H1 (cell line): ENCODE data around the gene RFPL1. TPM values are rescaled to one million over a fixed set of nuclear protein-coding genes. Genes with fewer than 3 reads are reported as not detected.

ENCODE experiments used
- CTCF ChIA-PET: fragments of 300-600 bp; sonication (Branson Sonifier 250); formaldehyde crosslinking; loops from one replicate; lab custom pipeline; 2021; ENCODE audit not compliant: partially characterized antibody; lab: Charles Lee
- POLR2A ChIA-PET: fragments of 300-600 bp; sonication (Branson Sonifier 250); formaldehyde crosslinking; loops from one replicate; lab custom pipeline; 2021; ENCODE audit warnings: inconsistent platforms; ENCODE audit not compliant: partially characterized antibody; lab: Charles Lee
- DNase-seq, 2 experiments: peaks; one replicate each; pipeline versions ENCODE4 v3.0.0 to v3.0.0-alpha.2; 2010 to 2022; ENCODE audit warnings: low spot score in 2 of 2, low read depth in 1 of 2, mixed read lengths in 1 of 2
- FAIRE-seq: peaks from 2 replicates; lab custom pipeline; 2011; peaks lifted over from hg19 to GRCh38; lab: Jason Lieb, UNC
- H2AFZ ChIP-seq: 2 replicates; pipeline ENCODE4 v1.8.1; 2012; ENCODE audit warnings: low read length, inconsistent platforms
- H2AK5ac ChIP-seq: 2 replicates; pipeline ENCODE4 v1.6.1; 2013; ENCODE audit warnings: low read depth, low read length
- H2BK120ac ChIP-seq: replicated peaks from 2 replicates; pipeline ENCODE3; 2013; ENCODE audit warnings: low read depth, low read length, inconsistent platforms
- H2BK12ac ChIP-seq: 2 replicates; pipeline ENCODE4 v1.6.1; 2013; ENCODE audit warnings: low read depth, low read length
- H2BK15ac ChIP-seq: 2 replicates; pipeline ENCODE4 v1.6.1; 2013; ENCODE audit warnings: low read length
- H2BK20ac ChIP-seq: 2 replicates; pipeline ENCODE4 v1.6.1; 2013; ENCODE audit warnings: low read length
- H2BK5ac ChIP-seq: 2 replicates; pipeline ENCODE4 v1.6.1; 2013; ENCODE audit warnings: low read depth, low read length
- H3K14ac ChIP-seq: 2 replicates; pipeline ENCODE4 v1.6.1; 2013; ENCODE audit warnings: inconsistent platforms; ENCODE audit not compliant: insufficient read length
- H3K18ac ChIP-seq: 2 replicates; pipeline ENCODE4 v1.6.1; 2013; ENCODE audit warnings: low read length; ENCODE audit errors: extremely low read depth
- H3K23ac ChIP-seq: 2 replicates; pipeline ENCODE4 v1.6.1; 2013; ENCODE audit warnings: inconsistent platforms; ENCODE audit not compliant: insufficient read length
- H3K23me2 ChIP-seq: 2 replicates; pipeline ENCODE4 v1.6.1; 2013; ENCODE audit warnings: low read depth, low read length
- H3K27ac ChIP-seq: 2 replicates; pipeline ENCODE4 v1.6.1; 2011; ENCODE audit warnings: low read depth, low read length, inconsistent platforms
- H3K27me3 ChIP-seq, 4 experiments: replicated peaks in 1 of 4; 1 replicate in 1 of 4; 2 replicates in 3 of 4; pipeline versions ENCODE4 v1.6.1 to v1.8.1; 2011 to 2013; ENCODE audit warnings: low read length in 3 of 4, mild to moderate bottlenecking in 3 of 4, inconsistent platforms in 2 of 4, mixed read lengths in 2 of 4, moderate library complexity in 1 of 4; ENCODE audit not compliant: control insufficient read depth in 3 of 4, insufficient read depth in 3 of 4; ENCODE audit errors: extremely low read depth in 1 of 4
- H3K36me3 ChIP-seq, 4 experiments: 2 replicates each; pipeline versions ENCODE4 v1.6.1 to v1.8.1; 2011 to 2013; ENCODE audit warnings: mild to moderate bottlenecking in 4 of 4, low read length in 3 of 4, moderate library complexity in 2 of 4, control low read depth in 1 of 4, inconsistent platforms in 1 of 4; ENCODE audit not compliant: insufficient read depth in 4 of 4, control insufficient read depth in 2 of 4
- H3K4ac ChIP-seq: replicated peaks from 2 replicates; pipeline ENCODE3; 2013; ENCODE audit warnings: low read length, low read depth, mixed read lengths, inconsistent platforms; ENCODE audit not compliant: insufficient read length
- H3K4me1 ChIP-seq, 4 experiments: replicated peaks in 1 of 4; 1 replicate in 1 of 4; 2 replicates in 3 of 4; pipeline versions ENCODE4 v1.6.1 to v1.8.1; 2011 to 2013; ENCODE audit warnings: low read length in 3 of 4, inconsistent platforms in 2 of 4, mixed read lengths in 1 of 4; ENCODE audit not compliant: insufficient read depth in 4 of 4, control insufficient read depth in 3 of 4
- H3K4me2 ChIP-seq, 2 experiments: 2 replicates each; pipeline versions ENCODE4 v1.6.1 to v1.8.1; 2011 to 2013; ENCODE audit warnings: low read depth in 2 of 2, low read length in 2 of 2, control low read depth in 1 of 2, inconsistent platforms in 1 of 2, mild to moderate bottlenecking in 1 of 2; ENCODE audit not compliant: insufficient read depth in 1 of 2
- H3K4me3 ChIP-seq, 4 experiments: fragments of 200-600, 300-600 bp in 1 of 4; sonication (generic), shearing (Covaris generic), sonication (Bioruptor Twin) in 1 of 4; 2 replicates each; pipeline versions ENCODE4 v1.5.1 to v1.8.1; 2011 to 2016; ENCODE audit warnings: low read length in 4 of 4, low read depth in 3 of 4, control low read depth in 2 of 4, inconsistent platforms in 2 of 4, mild to moderate bottlenecking in 2 of 4, mixed read lengths in 1 of 4, moderate library complexity in 1 of 4; ENCODE audit not compliant: insufficient read depth in 2 of 4; ENCODE audit errors: extremely low read depth in 1 of 4
- H3K56ac ChIP-seq: replicated peaks from 2 replicates; pipeline ENCODE3; 2013; ENCODE audit warnings: low read depth, mild to moderate bottlenecking, mixed read lengths, low read length, inconsistent platforms; ENCODE audit not compliant: insufficient read length
- H3K79me1 ChIP-seq: 2 replicates; pipeline ENCODE4 v1.6.1; 2013; ENCODE audit warnings: low read depth, low read length, control low read depth
- H3K79me2 ChIP-seq, 2 experiments: 2 replicates each; pipeline versions ENCODE4 v1.6.1 to v1.8.1; 2012 to 2013; ENCODE audit warnings: low read length in 2 of 2, mild to moderate bottlenecking in 2 of 2, inconsistent platforms in 1 of 2; ENCODE audit not compliant: insufficient read depth in 2 of 2, control insufficient read depth in 1 of 2
- H3K9ac ChIP-seq, 4 experiments: replicated peaks in 1 of 4; 1 replicate in 1 of 4; 2 replicates in 3 of 4; pipeline versions ENCODE4 v1.6.1 to v1.8.1; 2011 to 2013; ENCODE audit warnings: low read depth in 3 of 4, low read length in 3 of 4, control low read depth in 2 of 4, mild to moderate bottlenecking in 2 of 4, moderate library complexity in 2 of 4, inconsistent platforms in 1 of 4; ENCODE audit errors: extremely low read depth in 1 of 4
- H3K9me3 ChIP-seq, 2 experiments: 2 replicates each; pipeline versions ENCODE4 v1.6.1 to v1.8.1; 2012 to 2013; ENCODE audit warnings: mild to moderate bottlenecking in 2 of 2, moderate library complexity in 2 of 2, control low read depth in 1 of 2, inconsistent platforms in 1 of 2, low read depth in 1 of 2, low read length in 1 of 2, mixed read lengths in 1 of 2; ENCODE audit not compliant: insufficient read depth in 2 of 2
- H4K20me1 ChIP-seq, 2 experiments: replicated peaks in 1 of 2; 2 replicates each; pipeline versions ENCODE3 to v1.8.1; 2011 to 2013; ENCODE audit warnings: inconsistent platforms in 2 of 2, low read length in 2 of 2, mild to moderate bottlenecking in 1 of 2; ENCODE audit not compliant: insufficient read depth in 2 of 2, control insufficient read depth in 1 of 2
- H4K5ac ChIP-seq: 2 replicates; pipeline ENCODE4 v1.6.1; 2013; ENCODE audit warnings: low read length, low read depth, mixed read lengths, inconsistent platforms; ENCODE audit not compliant: insufficient read length
- H4K8ac ChIP-seq: 2 replicates; pipeline ENCODE4 v1.8.0; 2013; ENCODE audit warnings: mild to moderate bottlenecking, moderate library complexity, low read length, inconsistent platforms; ENCODE audit not compliant: insufficient read depth; ENCODE audit errors: extremely low read depth
- H4K91ac ChIP-seq: replicated peaks from 2 replicates; pipeline ENCODE3; 2013; ENCODE audit warnings: low read length, mixed read lengths, inconsistent platforms; ENCODE audit not compliant: insufficient read length
- WGBS, 2 experiments: shearing (Covaris generic) in 1 of 2; methylation state at CpG; one replicate each; pipeline versions ENCODE4 v1.1.6 to v1.1.7; 2013 to 2015; ENCODE audit warnings: low lambda C conversion rate in 2 of 2, mixed read lengths in 2 of 2, inconsistent platforms in 1 of 2, low coverage in 1 of 2, missing lambda C conversion rate in 1 of 2; ENCODE audit not compliant: insufficient replicate concordance in 2 of 2, insufficient coverage in 1 of 2, insufficient read length in 1 of 2; ENCODE audit errors: extremely low coverage in 1 of 2, missing lambda C conversion rate in 1 of 2; 5-methylcytosine and 5-hydroxymethylcytosine counted together
- polyA plus RNA-seq, 7 experiments: library from polyadenylated mRNA; depleted of rRNA in 3 of 7; stranded (reverse) in 5 of 7; unstranded in 2 of 7; fragments of >200 nt in 5 of 7; fragments of 200-250 nt in 2 of 7; gene quantifications; 1 replicate in 5 of 7; 2 replicates in 1 of 7; 4 replicates in 1 of 7; pipeline versions ENCODE4 v1.2.1 to v1.2.3, GENCODE V29; 2011 to 2013; ENCODE audit warnings: missing spikeins in 2 of 7, mixed read lengths in 2 of 7
- total RNA-seq: library from RNA; stranded (reverse); fragmentation: NEBNext Ultra II Directional; extraction: Animal tissue kit (Norgen Biotek cat#: 25700); gene quantifications from 2 replicates; pipeline ENCODE4 v1.2.1, GENCODE V29; 2021

The RFPL1 gene
- total and polyA plus RNA-seq, 2 of the 8 experiments (the other 6 are each of a cell fraction or from before 2014, with no cell fraction given): not detected

DNA sequence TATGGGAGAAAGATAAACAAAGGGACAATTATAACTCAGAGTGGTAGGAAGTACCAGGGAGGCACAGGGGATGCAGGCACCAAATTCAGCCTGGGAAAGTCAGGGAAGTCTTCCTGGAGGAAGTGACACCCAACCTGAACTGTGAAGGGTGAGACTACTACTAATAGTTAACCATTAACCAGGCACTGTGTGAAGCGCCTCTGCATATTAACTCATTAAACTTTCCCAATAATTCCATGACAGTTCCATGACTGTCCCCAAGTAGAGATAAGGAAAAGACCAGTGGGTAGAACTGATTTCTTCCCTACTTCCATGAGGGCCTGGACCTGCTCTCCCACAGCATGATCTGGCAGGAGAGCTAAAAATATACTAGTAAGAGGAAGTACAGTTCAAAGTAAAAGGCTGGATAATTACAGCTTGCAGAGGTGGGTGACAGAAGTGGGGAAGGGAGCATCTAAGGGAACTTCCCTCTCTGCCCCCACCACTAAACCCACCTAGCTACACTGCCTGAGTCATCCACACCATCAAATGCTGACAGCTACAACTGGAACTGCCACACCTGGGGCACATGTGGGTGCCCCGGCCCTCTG lies 45.3 kb upstream of the RFPL1 start:
- ChIA-PET CTCF (interaction anchor here (0.8 to 6.1 kb wide), 5 partner anchors 9 to 131 kb away, joined by 3 to 47 read pairs (median 8); no protein-coding TSS in a partner anchor), POLR2A (no interaction called here)
- Histone ChIP-seq H3K23ac (no peak overlapping the region), H3K79me1 (no peaks in the 10 kb centered on the region), H2AFZ (no peak overlapping the region), H3K56ac (no peak overlapping the region), H2BK5ac (no peak overlapping the region), H2BK12ac (no peak overlapping the region), H4K8ac (no peak overlapping the region), H3K27me3 (no peaks in the 10 kb centered on the region), H3K4me2 (no peak overlapping the region), H4K20me1 (no peaks in the 10 kb centered on the region), H4K5ac (no peak overlapping the region), H3K27ac (no peak overlapping the region), H3K23me2 (no peaks in the 10 kb centered on the region; the same call in 1 of the 2 replicates), H3K18ac (no peak overlapping the region), H3K4me1 (peaks cover 0 to 2% (median under 1%) of the 10 kb centered on the region in 4 experiments; a peak in 2 of 7 replicates), H2BK20ac (no peak overlapping the region), H3K9ac (no peak overlapping the region), H3K9me3 (no peaks in the 10 kb centered on the region), H3K14ac (no peak overlapping the region), H3K4me3 (no peak overlapping the region), H2BK120ac (no peak overlapping the region), H4K91ac (no peak overlapping the region), H3K79me2 (no peaks in the 10 kb centered on the region), H3K36me3 (no peaks in the 10 kb centered on the region), H2BK15ac (no peak overlapping the region), H2AK5ac (no peak overlapping the region), H3K4ac (no peak overlapping the region)
- FAIRE-seq (no peak), DNase-seq (no peak)
- WGBS, 2 experiments: 90% methylated on average over 2 of the region's 2 CpGs; no CpG with 5 or more reads in 1 of the 2 experiments
